MM.1S (cell line): ENCODE measurements around the gene FBN3.

Source experiments
- DNase-seq: peaks from one replicate; pipeline ENCODE4 v3.0.0-alpha.2; 2015
- H2AFZ ChIP-seq: fragments of 300-600 bp; sonication (generic); 2 replicates; pipeline ENCODE4 v1.6.0; 2016; ENCODE audit warnings: antibody characterized with exemption, low read length
- H3F3A ChIP-seq: fragments of 300-600 bp; sonication (generic); 2 replicates; pipeline ENCODE4 v1.6.1; 2016; ENCODE audit warnings: mild to moderate bottlenecking, antibody characterized with exemption, low read length, moderate library complexity, mixed read lengths; ENCODE audit not compliant: insufficient read depth
- H3K27ac ChIP-seq: fragments of 300-600 bp; sonication (generic); 2 replicates; pipeline ENCODE4 v1.5.1; 2016; ENCODE audit warnings: mild to moderate bottlenecking, low read length
- H3K27me3 ChIP-seq: fragments of 300-600 bp; sonication (generic); replicated peaks from 2 replicates; pipeline ENCODE4 v1.6.0; 2016; ENCODE audit warnings: low read length; ENCODE audit not compliant: insufficient read depth
- H3K36me3 ChIP-seq: fragments of 300-600 bp; sonication (generic); replicated peaks from 2 replicates; pipeline ENCODE4 v1.6.1; 2016; ENCODE audit warnings: mild to moderate bottlenecking, low read length, mixed read lengths; ENCODE audit not compliant: insufficient read depth
- H3K4me1 ChIP-seq: fragments of 300-600 bp; sonication (generic); 2 replicates; pipeline ENCODE4 v1.6.1; 2016; ENCODE audit warnings: low read length, mixed read lengths
- H3K4me2 ChIP-seq: fragments of 300-600 bp; sonication (generic); 2 replicates; pipeline ENCODE4 v1.6.0; 2016; ENCODE audit warnings: low read depth, low read length
- H3K4me3 ChIP-seq: fragments of 300-600 bp; sonication (generic); 2 replicates; pipeline ENCODE4 v1.5.1; 2016; ENCODE audit warnings: low read length, mixed read lengths
- H3K79me2 ChIP-seq: fragments of 300-600 bp; sonication (generic); 2 replicates; pipeline ENCODE4 v1.6.1; 2016; ENCODE audit warnings: mixed run types, low read length, mixed read lengths
- H3K9ac ChIP-seq: fragments of 300-600 bp; sonication (generic); 2 replicates; pipeline ENCODE4 v1.6.1; 2016; ENCODE audit warnings: low read length, mixed read lengths
- H3K9me2 ChIP-seq: fragments of 300-600 bp; sonication (generic); replicated peaks from 2 replicates; pipeline ENCODE4 v1.6.1; 2016; ENCODE audit warnings: mild to moderate bottlenecking, low read length, mixed read lengths; ENCODE audit not compliant: insufficient read depth
- H3K9me3 ChIP-seq: fragments of 300-600 bp; sonication (generic); replicated peaks from 2 replicates; pipeline ENCODE4 v1.6.1; 2016; ENCODE audit warnings: mild to moderate bottlenecking, low read length, mixed read lengths; ENCODE audit not compliant: insufficient read depth
- H4K20me1 ChIP-seq: fragments of 300-600 bp; sonication (generic); 2 replicates; pipeline ENCODE4 v1.6.1; 2016; ENCODE audit warnings: mild to moderate bottlenecking, low read length, moderate library complexity, mixed read lengths; ENCODE audit not compliant: insufficient read depth
- EZH2 ChIP-seq: fragments of 300-600 bp; sonication (generic); optimal IDR thresholded peaks from 2 replicates; pipeline ENCODE3; 2017; ENCODE audit warnings: low read depth, mild to moderate bottlenecking, antibody characterized with exemption, low read length, mixed read lengths
- EZH2phosphoT487 ChIP-seq: fragments of 300-600 bp; sonication (generic); IDR thresholded peaks from 2 replicates; pipeline ENCODE4 v1.6.1; 2018; ENCODE audit warnings: antibody characterized with exemption, low read length
- TF ChIP-seq, protein P1 (sequence below): fragments of 300-600 bp; sonication (generic); IDR thresholded peaks from 2 replicates; pipeline ENCODE4 v1.5.1; 2016; ENCODE audit warnings: antibody characterized with exemption, low read length, mixed read lengths

Gene FBN3

GRCh38 chr19:8110931-8111330 is 38.5 kb downstream of the FBN3 start:
- no peaks in the 10 kb centered on the region for H3F3A ChIP-seq

GRCh38 chr19:8109890-8110662 is 39.3 kb downstream of the FBN3 start:
- H3F3A ChIP-seq: no peaks in the 10 kb centered on the region

More at GRCh38 chr19:8110931-8111330, 38.5 kb downstream of the FBN3 start:
- no peaks in the 10 kb centered on the region for H3K9me2 ChIP-seq
- DNase-seq: no peak
- H3K9me3 ChIP-seq: no peaks in the 10 kb centered on the region
- no peak overlapping the region for H3K4me3 ChIP-seq
- no peak overlapping the region for H3K27ac ChIP-seq
- no peaks in the 10 kb centered on the region for H3K79me2 ChIP-seq
- H3K36me3 ChIP-seq: no peaks in the 10 kb centered on the region
- no peaks in the 10 kb centered on the region for H3K4me1 ChIP-seq
- H3K9ac ChIP-seq: no peak overlapping the region
- H3K27me3 ChIP-seq: peaks cover 89% of the 10 kb centered on the region
- no peak overlapping the region for H2AFZ ChIP-seq
- no peaks in the 10 kb centered on the region for H4K20me1 ChIP-seq
- no peak for TF ChIP-seq EZH2
- TF ChIP-seq, protein P1, sequence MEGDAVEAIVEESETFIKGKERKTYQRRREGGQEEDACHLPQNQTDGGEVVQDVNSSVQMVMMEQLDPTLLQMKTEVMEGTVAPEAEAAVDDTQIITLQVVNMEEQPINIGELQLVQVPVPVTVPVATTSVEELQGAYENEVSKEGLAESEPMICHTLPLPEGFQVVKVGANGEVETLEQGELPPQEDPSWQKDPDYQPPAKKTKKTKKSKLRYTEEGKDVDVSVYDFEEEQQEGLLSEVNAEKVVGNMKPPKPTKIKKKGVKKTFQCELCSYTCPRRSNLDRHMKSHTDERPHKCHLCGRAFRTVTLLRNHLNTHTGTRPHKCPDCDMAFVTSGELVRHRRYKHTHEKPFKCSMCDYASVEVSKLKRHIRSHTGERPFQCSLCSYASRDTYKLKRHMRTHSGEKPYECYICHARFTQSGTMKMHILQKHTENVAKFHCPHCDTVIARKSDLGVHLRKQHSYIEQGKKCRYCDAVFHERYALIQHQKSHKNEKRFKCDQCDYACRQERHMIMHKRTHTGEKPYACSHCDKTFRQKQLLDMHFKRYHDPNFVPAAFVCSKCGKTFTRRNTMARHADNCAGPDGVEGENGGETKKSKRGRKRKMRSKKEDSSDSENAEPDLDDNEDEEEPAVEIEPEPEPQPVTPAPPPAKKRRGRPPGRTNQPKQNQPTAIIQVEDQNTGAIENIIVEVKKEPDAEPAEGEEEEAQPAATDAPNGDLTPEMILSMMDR: no peak
- TF ChIP-seq EZH2phosphoT487: no peak
- no peak overlapping the region for H3K4me2 ChIP-seq

GRCh38 chr19:8109455-8109854 is 39.9 kb downstream of the FBN3 start:
- H3K36me3 ChIP-seq: no peaks in the 10 kb centered on the region
- H3K4me1 ChIP-seq: no peaks in the 10 kb centered on the region
- H3K9ac ChIP-seq: no peak overlapping the region
- no peaks in the 10 kb centered on the region for H3K9me3 ChIP-seq
- H3K4me3 ChIP-seq: no peak overlapping the region
- H3K9me2 ChIP-seq: no peaks in the 10 kb centered on the region
- no peak for DNase-seq
- H3F3A ChIP-seq: no peaks in the 10 kb centered on the region
- H3K4me2 ChIP-seq: no peak overlapping the region
- H3K79me2 ChIP-seq: no peaks in the 10 kb centered on the region
- TF ChIP-seq, protein P1: no peak
- TF ChIP-seq EZH2 (no peak), EZH2phosphoT487 (no peak)
- H4K20me1 ChIP-seq: no peaks in the 10 kb centered on the region
- no peak overlapping the region for H3K27ac ChIP-seq
- H2AFZ ChIP-seq: no peak overlapping the region
- H3K27me3 ChIP-seq: peaks cover 84% of the 10 kb centered on the region

More at GRCh38 chr19:8109890-8110662, 39.3 kb downstream of the FBN3 start:
- Histone ChIP-seq H3K9me3 (no peaks in the 10 kb centered on the region), H3K4me1 (no peaks in the 10 kb centered on the region), H4K20me1 (no peaks in the 10 kb centered on the region), H3K9ac (no peak overlapping the region), H3K27me3 (peaks cover 87% of the 10 kb centered on the region), H2AFZ (no peak overlapping the region), H3K9me2 (no peaks in the 10 kb centered on the region), H3K4me3 (no peak overlapping the region), H3K4me2 (no peak overlapping the region), H3K79me2 (no peaks in the 10 kb centered on the region), H3K36me3 (no peaks in the 10 kb centered on the region), H3K27ac (no peak overlapping the region)
- no peak for DNase-seq
- no peak for TF ChIP-seq EZH2
- TF ChIP-seq, protein P1: no peak
- TF ChIP-seq EZH2phosphoT487: no peak
